SK-N-SH (cell line): Measurements from ENCODE around the gene S100A6.

ENCODE experiments used
- EZH2phosphoT487 ChIP-seq: fragments of 200-600 bp; sonication (generic); IDR thresholded peaks from 2 replicates; pipeline ENCODE4 v1.6.1; 2017; ENCODE audit warnings: low read depth, mixed run types, mild to moderate bottlenecking, antibody characterized with exemption, moderate library complexity, borderline replicate concordance
- JUND ChIP-seq: IDR thresholded peaks from 2 replicates; pipeline ENCODE4 v1.4.0; 2012
- RAD21 ChIP-seq: IDR thresholded peaks from 2 replicates; pipeline ENCODE4 v1.6.1; 2012; ENCODE audit warnings: mild to moderate bottlenecking, low read length
- SMC3 ChIP-seq: IDR thresholded peaks from 2 replicates; pipeline ENCODE4 v1.6.1; 2012; ENCODE audit warnings: low read depth, low read length, improper control_type of control experiment
- TEAD4 ChIP-seq: IDR thresholded peaks from 2 replicates; pipeline ENCODE4 v1.4.0; 2012; ENCODE audit warnings: mild to moderate bottlenecking, borderline replicate concordance; ENCODE audit not compliant: insufficient read depth
- TF ChIP-seq, protein P1 (sequence below): fragments of 150-350 bp; IDR thresholded peaks from 2 replicates; pipeline ENCODE4 v1.6.1; 2017; ENCODE audit warnings: antibody characterized with exemption, low read length, low read depth, borderline replicate concordance
- TF ChIP-seq, protein P2 (sequence below): IDR thresholded peaks from 2 replicates; pipeline ENCODE4 v1.4.0; 2012; ENCODE audit warnings: low read depth

DNA sequence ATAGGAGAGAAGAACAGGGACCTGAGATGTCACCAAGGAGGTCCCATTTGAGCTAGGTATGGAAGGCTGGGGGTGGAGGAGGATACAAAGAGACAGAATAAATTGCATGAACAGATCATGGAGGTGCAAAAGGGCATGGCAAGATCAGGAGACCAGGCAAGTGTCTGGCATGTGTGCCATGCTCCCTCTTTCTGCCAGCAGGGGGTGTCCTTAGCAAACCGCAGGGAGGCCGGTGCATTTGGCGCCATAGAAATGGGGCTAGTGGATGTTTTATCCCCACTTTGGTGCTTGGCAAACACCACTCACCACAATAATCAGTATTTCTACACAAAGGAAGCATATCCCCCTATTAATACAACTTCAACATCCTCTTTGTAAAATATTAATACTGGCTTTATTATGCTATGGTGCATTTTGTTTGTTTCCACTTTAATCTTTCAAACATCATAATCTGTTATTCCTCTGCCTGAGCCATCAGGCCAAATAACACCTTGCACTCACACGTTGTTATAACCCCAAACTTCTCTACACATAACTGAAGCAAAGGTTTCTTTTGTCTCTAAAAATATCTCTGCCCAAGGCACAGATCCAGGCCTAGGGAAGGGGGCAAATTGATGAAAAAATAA lies 25.9 kb downstream of the S100A6 start:
- TF ChIP-seq JUND: no peak
- TF ChIP-seq TEAD4: no peak
- TF ChIP-seq, protein P1, sequence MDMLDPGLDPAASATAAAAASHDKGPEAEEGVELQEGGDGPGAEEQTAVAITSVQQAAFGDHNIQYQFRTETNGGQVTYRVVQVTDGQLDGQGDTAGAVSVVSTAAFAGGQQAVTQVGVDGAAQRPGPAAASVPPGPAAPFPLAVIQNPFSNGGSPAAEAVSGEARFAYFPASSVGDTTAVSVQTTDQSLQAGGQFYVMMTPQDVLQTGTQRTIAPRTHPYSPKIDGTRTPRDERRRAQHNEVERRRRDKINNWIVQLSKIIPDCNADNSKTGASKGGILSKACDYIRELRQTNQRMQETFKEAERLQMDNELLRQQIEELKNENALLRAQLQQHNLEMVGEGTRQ: no peak
- TF ChIP-seq, protein P2, sequence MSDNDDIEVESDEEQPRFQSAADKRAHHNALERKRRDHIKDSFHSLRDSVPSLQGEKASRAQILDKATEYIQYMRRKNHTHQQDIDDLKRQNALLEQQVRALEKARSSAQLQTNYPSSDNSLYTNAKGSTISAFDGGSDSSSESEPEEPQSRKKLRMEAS: 0 out of 2 replicates have a peak, but pooled peaks have one; percentile 39
- TF ChIP-seq EZH2phosphoT487: no peak
- peak; percentile 56 for TF ChIP-seq SMC3
- peak; percentile 75 for TF ChIP-seq RAD21
